Breast epithelium (tissue), 3 donors: ENCODE measurements around the gene SEMA4B.

ENCODE experiments used
- POLR2AphosphoS5 ChIP-seq, 3 donors: sonication (generic); formaldehyde crosslinking; IDR thresholded peaks; one replicate each; pipeline ENCODE4 v1.6.1; 2017; ENCODE audit warnings: antibody characterized with exemption in 3 of 3
- TF ChIP-seq, protein P1 (sequence below), 3 donors: fragments of 450-650 bp; IDR thresholded peaks; one replicate each; pipeline ENCODE4 v1.5.1; 2016 to 2017; ENCODE audit warnings: antibody characterized with exemption in 3 of 3, mild to moderate bottlenecking in 3 of 3, moderate library complexity in 3 of 3

DNA sequence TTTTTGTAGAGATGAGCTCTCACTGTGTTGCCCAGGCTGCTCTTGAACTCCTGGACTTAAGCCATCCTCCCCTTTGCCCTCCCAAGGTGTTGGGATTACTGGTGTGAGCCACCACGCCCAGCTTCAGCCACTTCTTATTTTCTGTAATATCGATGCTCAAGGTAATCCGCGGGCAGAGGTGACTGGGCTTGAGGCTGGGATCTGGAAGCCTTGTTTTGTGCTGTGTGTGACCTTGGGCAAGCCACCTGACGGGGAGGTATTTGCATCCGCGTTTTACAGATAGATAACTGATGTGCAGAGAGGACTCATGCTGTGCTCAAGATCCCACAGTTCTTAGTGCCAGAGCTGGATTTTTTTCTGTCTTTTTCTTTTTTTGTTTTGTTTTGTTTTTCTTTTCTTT lies 27.8 kb upstream of the SEMA4B start:
- TF ChIP-seq POLR2AphosphoS5 (IDR thresholded peaks at IDR 0.05): no peak
- TF ChIP-seq, protein P1, sequence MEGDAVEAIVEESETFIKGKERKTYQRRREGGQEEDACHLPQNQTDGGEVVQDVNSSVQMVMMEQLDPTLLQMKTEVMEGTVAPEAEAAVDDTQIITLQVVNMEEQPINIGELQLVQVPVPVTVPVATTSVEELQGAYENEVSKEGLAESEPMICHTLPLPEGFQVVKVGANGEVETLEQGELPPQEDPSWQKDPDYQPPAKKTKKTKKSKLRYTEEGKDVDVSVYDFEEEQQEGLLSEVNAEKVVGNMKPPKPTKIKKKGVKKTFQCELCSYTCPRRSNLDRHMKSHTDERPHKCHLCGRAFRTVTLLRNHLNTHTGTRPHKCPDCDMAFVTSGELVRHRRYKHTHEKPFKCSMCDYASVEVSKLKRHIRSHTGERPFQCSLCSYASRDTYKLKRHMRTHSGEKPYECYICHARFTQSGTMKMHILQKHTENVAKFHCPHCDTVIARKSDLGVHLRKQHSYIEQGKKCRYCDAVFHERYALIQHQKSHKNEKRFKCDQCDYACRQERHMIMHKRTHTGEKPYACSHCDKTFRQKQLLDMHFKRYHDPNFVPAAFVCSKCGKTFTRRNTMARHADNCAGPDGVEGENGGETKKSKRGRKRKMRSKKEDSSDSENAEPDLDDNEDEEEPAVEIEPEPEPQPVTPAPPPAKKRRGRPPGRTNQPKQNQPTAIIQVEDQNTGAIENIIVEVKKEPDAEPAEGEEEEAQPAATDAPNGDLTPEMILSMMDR (IDR thresholded peaks at IDR 0.05): no peak
